WTC11 (cell line): ENCODE measurements around the gene OR10H3. TPM values are rescaled to one million over a fixed set of nuclear protein-coding genes. Genes with fewer than 3 reads are reported as not detected.

Experiments used
- GRHL2 ChIP-seq: fragments of 250-450 bp; sonication (Bioruptor Pico); IDR thresholded peaks from 2 replicates; pipeline ENCODE4 v1.8.0; 2022; ENCODE audit warnings: mild to moderate bottlenecking, moderate library complexity; ENCODE audit not compliant: insufficient replicate concordance, severe bottlenecking
- SMAD4 ChIP-seq: sonication (generic); formaldehyde crosslinking; IDR thresholded peaks from 2 replicates; pipeline ENCODE4 v1.8.0; 2022; ENCODE audit warnings: mild to moderate bottlenecking, missing genetic modification reagents
- ZNF671 ChIP-seq: fragments of 250-450 bp; sonication (Bioruptor Pico); IDR thresholded peaks from 2 replicates; pipeline ENCODE4 v1.8.0; 2021; ENCODE audit warnings: mild to moderate bottlenecking
- total RNA-seq: library from RNA; stranded (reverse); gene quantifications from 3 replicates; pipeline ENCODE4 v1.2.3, GENCODE V29; 2021
- TF ChIP-seq, protein P1 (sequence below): fragments of 250-450 bp; sonication (Bioruptor Pico); conservative IDR thresholded peaks from 2 replicates; pipeline ENCODE4 v1.9.0; 2021; ENCODE audit warnings: mild to moderate bottlenecking

OR10H3 gene
- total RNA-seq, 1 experiment from 2014 or later: not detected

DNA sequence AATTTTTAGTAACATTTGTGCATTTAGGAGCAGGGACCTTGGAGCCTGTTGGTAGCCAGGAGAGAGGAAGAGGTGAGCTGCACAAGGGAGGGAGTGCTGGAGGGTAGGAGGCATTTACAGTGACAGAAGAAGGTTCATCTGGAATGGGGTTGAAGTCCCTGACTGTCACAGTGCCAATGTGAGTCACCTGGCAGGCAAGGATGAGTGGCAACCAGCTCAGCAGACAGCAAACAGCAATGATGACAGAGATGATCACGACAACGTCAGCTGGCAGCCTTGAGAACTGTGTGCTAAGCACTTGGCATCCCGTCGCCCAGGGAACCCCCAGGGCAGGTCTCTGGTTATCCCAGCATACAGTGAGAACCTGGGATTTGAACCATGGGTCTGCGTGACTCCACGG is 52.3 kb downstream of the OR10H3 start (continued):
- TF ChIP-seq, protein P1, sequence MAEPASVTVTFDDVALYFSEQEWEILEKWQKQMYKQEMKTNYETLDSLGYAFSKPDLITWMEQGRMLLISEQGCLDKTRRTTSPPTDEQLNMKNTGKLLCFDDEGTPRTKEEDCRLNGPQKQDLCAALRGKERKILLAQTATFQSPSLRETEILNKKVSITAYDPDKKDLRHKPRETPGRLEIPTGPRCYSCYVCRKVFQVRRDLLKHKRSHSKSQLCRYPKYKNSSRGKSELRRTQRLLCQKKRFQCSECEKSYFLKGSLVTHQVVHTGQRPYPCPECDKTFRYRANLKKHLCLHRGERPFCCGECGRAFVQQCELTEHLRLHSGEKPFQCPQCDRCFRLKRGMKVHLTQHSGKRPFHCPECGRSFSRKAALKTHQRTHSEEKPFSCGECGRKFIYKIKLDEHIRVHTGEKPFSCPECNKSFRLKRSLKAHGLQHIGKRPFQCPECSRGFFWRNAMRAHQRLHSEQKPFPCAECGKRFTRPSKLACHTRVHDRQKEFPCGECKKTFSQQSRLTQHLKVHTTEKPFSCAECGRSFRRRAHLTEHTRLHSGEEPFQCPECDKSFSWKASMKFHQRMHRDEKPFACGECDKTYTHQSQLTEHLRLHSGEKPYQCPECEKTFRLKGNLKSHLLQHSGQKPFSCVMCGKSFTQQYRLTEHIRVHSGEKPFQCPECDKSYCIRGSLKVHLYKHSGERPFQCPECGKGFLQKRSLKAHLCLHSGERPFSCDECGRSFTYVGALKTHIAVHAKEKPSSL (CRISPR knock-in tag): no peak
- TF ChIP-seq GRHL2 (no peak), SMAD4 (CRISPR knock-in tag) (no peak), ZNF671 (CRISPR knock-in tag) (no peak)

Other genes starting within 250 kb of the OR10H3 start
- 1.2 to 1.7 TPM (median 1.5 TPM) in 3 replicates for gene CYP4F22, start 229.5 kb upstream of the OR10H3 start, total RNA-seq
- not detected in 3 replicates for gene CYP4F8, start 122.8 kb upstream of the OR10H3 start, total RNA-seq
- 0.04 to 0.14 TPM (median 0.05 TPM) in 3 replicates for gene CYP4F3, start 97.1 kb upstream of the OR10H3 start, total RNA-seq
- gene CYP4F12, start 64.9 kb upstream of the OR10H3 start, total RNA-seq: not detected in 3 replicates
- gene OR10H2, start 10.0 kb upstream of the OR10H3 start, total RNA-seq: not detected in 3 replicates
- gene OR10H5, start 49.7 kb downstream of the OR10H3 start, total RNA-seq: not detected in 3 replicates
- gene OR10H1, start 77.7 kb downstream of the OR10H3 start, total RNA-seq: not detected in 3 replicates
- 0.24 to 1.2 TPM (median 0.34 TPM) in 3 replicates for gene CYP4F2, start 160.1 kb downstream of the OR10H3 start, total RNA-seq
- gene CYP4F11, start 196.5 kb downstream of the OR10H3 start, total RNA-seq: 0.07 TPM in 1 of 3 replicates, not detected in the others
- gene OR10H4, start 211.0 kb downstream of the OR10H3 start, total RNA-seq: not detected in 3 replicates